Activated naive CD4-positive, alpha-beta T cell treated with anti-CD3 and anti-CD28 coated beads, Interleukin-2, amount 50 U/mL, for 72 hours (primary cell): ENCODE measurements around the gene ADARB2. TPM values are rescaled to one million over a fixed set of nuclear protein-coding genes. Genes with fewer than 3 reads are reported as not detected.

Experiments
- ATAC-seq, 2 donors: fragments of 150-1000 bp; cut with Tn5 transposase; 2 replicates each; pipeline ENCODE4 v1.10.0; 2021; ENCODE audit warnings: mild to moderate bottlenecking in 2 of 2, moderate library complexity in 2 of 2
- DNase-seq, 2 donors: peaks; one replicate each; pipeline ENCODE4 v3.0.0; 2021 to 2022; ENCODE audit warnings: low spot score in 2 of 2
- H3K27ac Mint-ChIP-seq, 2 donors: one replicate each; pipeline ENCODE4 v1.8.0; 2022; ENCODE audit warnings: mild to moderate bottlenecking in 2 of 2, mixed read lengths in 2 of 2
- H3K36me3 Mint-ChIP-seq, 2 donors: one replicate each; pipeline ENCODE4 v1.8.0; 2022; ENCODE audit warnings: mixed read lengths in 2 of 2
- H3K9me3 Mint-ChIP-seq, 2 donors: one replicate each; pipeline ENCODE4 v1.8.0; 2022; ENCODE audit warnings: mixed read lengths in 2 of 2
- total RNA-seq, 2 donors: library from RNA; stranded (reverse); gene quantifications; one replicate each; pipeline ENCODE4 v1.2.3, GENCODE V29; 2022

Gene ADARB2
- total RNA-seq, 2 donors from 2014 or later: 0.27 TPM; not detected in 1

DNA sequence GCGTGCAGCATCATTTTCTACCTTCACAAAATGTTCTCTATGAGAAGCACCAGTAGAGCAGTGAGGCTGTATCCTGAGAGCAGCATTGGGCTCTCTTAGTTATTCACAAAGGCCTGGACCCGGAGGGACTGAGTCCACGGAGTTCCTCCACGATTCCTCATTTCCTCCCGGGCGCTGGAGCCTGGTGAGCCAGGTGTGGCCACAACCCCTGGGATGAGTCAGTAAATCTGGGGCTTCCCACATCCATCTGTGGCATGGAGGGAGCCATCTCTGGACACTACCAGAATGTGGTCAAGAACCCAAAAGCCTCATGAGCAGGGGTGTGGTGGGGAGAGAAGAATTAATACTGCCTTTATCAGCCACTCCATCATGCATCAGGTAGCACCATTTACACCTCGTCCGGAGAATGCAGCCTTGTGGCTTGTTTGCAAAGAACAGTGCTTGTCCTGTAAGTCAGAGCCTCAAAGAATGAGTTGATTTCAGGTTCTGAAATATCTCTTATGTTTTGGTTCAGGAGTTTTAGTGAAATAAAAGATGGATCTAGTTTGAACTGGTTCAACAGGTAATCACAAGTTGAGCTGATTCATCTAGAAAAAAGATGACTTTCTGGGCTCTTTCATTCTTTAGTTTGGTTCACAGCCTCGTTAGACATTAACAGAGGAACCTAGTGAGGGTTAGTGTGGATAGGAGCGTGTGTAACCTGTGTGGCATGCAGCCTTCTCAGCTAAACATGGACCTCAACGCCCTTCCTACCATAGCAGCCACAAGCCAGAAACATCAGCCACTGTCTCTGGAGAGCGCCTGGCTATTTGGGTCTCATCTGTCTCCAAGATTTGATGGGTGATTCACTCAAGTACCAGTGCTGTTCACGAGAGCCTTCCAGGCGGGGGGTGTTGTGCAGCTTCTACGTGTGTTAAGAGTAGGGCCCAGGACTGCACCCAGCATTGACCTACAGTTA lies 586.0 kb downstream of the ADARB2 start:
- no peaks in the 10 kb centered on the region for H3K9me3 Mint-ChIP-seq
- DNase-seq: peak in 1 of 2 donors; percentile 35

GRCh38 chr10:1150638-1150955 lies 586.7 kb downstream of the ADARB2 start:
- ATAC-seq (no peak), DNase-seq (peak in 1 of 2 donors; percentile 9)
- H3K9me3 Mint-ChIP-seq: peaks cover 0 to 5% of the 10 kb centered on the region in 2 donors
- no peak overlapping the region for H3K27ac Mint-ChIP-seq
- peaks cover 8 to 17% of the 10 kb centered on the region in 2 donors for H3K36me3 Mint-ChIP-seq

More for the DNA sequence above, 586.0 kb downstream of the ADARB2 start:
- Mint-ChIP-seq H3K36me3 (peaks cover 8 to 10% of the 10 kb centered on the region in 2 donors), H3K27ac (no peak overlapping the region)
- ATAC-seq: peak in 1 of 2 donors; percentile 27

GRCh38 chr10:1149793-1150637 lies 587.3 kb downstream of the ADARB2 start:
- Mint-ChIP-seq H3K36me3 (peaks cover 8 to 17% of the 10 kb centered on the region in 2 donors), H3K9me3 (peaks cover 0 to 5% of the 10 kb centered on the region in 2 donors), H3K27ac (no peak overlapping the region)
- DNase-seq: peak in 1 of 2 donors; percentile 31
- peak; percentile 21 to 49 for ATAC-seq

- DNase-seq (peak in 1 of 2 donors; percentile 18), ATAC-seq (no peak)
- Mint-ChIP-seq H3K27ac (no peak overlapping the region), H3K36me3 (peaks cover 8 to 17% of the 10 kb centered on the region in 2 donors), H3K9me3 (peaks cover 3 to 5% of the 10 kb centered on the region in 2 donors)
These were observed 588.3 kb downstream of the ADARB2 start for GRCh38 chr10:1148855-1149605.

DNA sequence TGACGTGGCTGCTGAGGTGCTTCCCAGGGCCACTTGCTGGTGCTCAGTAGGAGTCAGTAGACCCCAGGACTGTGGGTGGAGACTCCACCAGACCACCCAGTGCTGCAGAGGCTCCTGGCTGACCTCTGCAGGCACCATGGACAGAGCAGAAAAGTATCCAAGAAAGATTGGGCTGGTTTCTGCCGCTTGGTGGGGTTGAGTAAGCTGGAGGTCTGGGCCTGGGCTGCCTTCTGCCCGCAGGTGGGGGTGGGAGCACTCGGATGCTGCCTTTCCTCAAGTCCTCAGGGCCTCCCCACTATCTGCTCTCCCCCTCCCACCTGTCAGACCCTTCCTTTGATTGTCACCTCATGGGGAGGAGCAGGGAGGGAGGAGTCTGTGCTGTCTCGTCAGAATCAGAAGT lies 589.5 kb downstream of the ADARB2 start:
- H3K36me3 Mint-ChIP-seq: peaks cover 8 to 17% of the 10 kb centered on the region in 2 donors
- ATAC-seq (no peak), DNase-seq (peak in 1 of 2 donors; percentile 37)
- H3K9me3 Mint-ChIP-seq: peaks cover 3 to 5% of the 10 kb centered on the region in 2 donors
- no peak overlapping the region for H3K27ac Mint-ChIP-seq

GRCh38 chr10:1142596-1142995 lies 594.7 kb downstream of the ADARB2 start:
- Mint-ChIP-seq H3K36me3 (peaks cover 22 to 27% of the 10 kb centered on the region in 2 donors), H3K27ac (no peak overlapping the region), H3K9me3 (peaks cover 14 to 17% of the 10 kb centered on the region in 2 donors)
- DNase-seq: no peak
- ATAC-seq: peak in 1 of 2 donors; percentile 52

DNA sequence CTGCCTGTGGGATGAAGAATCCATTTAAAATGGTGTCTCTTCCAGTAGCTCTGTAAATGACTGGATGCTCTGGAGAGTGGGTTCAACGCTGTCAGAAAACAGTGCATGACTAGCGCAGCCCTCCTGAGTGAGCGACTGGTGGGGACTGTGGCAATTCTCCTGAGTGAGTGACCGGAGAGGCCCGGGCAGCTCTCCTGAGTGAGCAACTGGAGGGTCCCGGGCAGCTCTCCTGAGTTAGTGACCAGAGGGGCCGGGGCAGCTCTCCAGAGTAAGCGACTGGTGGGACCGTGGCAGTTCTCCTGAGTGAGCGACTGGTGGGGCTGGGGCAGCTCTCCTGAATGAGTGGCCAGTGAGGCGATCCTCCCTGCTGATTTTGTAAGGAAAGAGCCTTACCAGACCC lies 595.6 kb downstream of the ADARB2 start:
- H3K9me3 Mint-ChIP-seq: peaks cover 14 to 17% of the 10 kb centered on the region in 2 donors
- DNase-seq (no peak), ATAC-seq (no peak)
- no peak overlapping the region for H3K27ac Mint-ChIP-seq
- peaks cover 14 to 20% of the 10 kb centered on the region in 2 donors for H3K36me3 Mint-ChIP-seq

- no peak for ATAC-seq
- H3K9me3 Mint-ChIP-seq: peaks cover 14 to 17% of the 10 kb centered on the region in 2 donors
- no peak overlapping the region for H3K27ac Mint-ChIP-seq
- peaks cover 14 to 16% of the 10 kb centered on the region in 2 donors for H3K36me3 Mint-ChIP-seq
- DNase-seq: peak in 1 of 2 donors; percentile 18
These were observed 596.1 kb downstream of the ADARB2 start for GRCh38 chr10:1141261-1141660.

GRCh38 chr10:1138529-1138928 lies 598.8 kb downstream of the ADARB2 start:
- DNase-seq (no peak), ATAC-seq (no peak)
- Mint-ChIP-seq H3K27ac (no peak overlapping the region), H3K36me3 (peaks cover 13 to 14% of the 10 kb centered on the region in 2 donors), H3K9me3 (peaks cover 13 to 14% of the 10 kb centered on the region in 2 donors)

- Mint-ChIP-seq H3K27ac (no peak overlapping the region), H3K36me3 (peaks cover 14 to 15% of the 10 kb centered on the region in 2 donors), H3K9me3 (peaks cover 14 to 15% of the 10 kb centered on the region in 2 donors)
- ATAC-seq: no peak
- peak in 1 of 2 donors; percentile 14 for DNase-seq
These were observed 599.7 kb downstream of the ADARB2 start for GRCh38 chr10:1137499-1138163.

- peaks cover 15 to 19% of the 10 kb centered on the region in 2 donors for H3K36me3 Mint-ChIP-seq
- H3K27ac Mint-ChIP-seq: no peak overlapping the region
- H3K9me3 Mint-ChIP-seq: peaks cover 14 to 15% of the 10 kb centered on the region in 2 donors
- no peak for DNase-seq
- no peak for ATAC-seq
These were observed 601.1 kb downstream of the ADARB2 start for GRCh38 chr10:1136268-1136667.

DNA sequence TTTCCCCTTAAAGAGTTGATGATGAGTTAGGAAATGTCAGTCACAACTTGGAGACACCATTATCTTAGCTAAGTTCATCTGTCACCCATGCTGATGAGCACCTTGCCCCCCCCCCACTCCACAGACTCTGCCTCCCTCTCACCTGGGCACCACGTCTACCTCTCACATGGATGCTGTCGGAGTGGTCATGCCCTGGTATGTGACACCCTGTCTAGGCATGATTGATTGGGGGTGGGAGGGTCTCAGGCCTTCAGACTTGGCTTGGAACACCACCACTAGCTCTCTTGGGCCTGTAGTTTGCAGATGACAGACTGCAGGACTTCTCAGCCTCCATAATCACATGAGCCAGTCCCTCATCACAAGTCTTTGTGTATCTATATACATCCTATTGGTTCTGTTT lies 603.2 kb downstream of the ADARB2 start:
- Mint-ChIP-seq H3K36me3 (peaks cover 26 to 27% of the 10 kb centered on the region in 2 donors), H3K27ac (peak overlapping the region in 1 of 2 donors; percentile 35), H3K9me3 (peaks cover 10 to 15% of the 10 kb centered on the region in 2 donors)
- DNase-seq: peak in 1 of 2 donors; percentile 21
- ATAC-seq: no peak

DNA sequence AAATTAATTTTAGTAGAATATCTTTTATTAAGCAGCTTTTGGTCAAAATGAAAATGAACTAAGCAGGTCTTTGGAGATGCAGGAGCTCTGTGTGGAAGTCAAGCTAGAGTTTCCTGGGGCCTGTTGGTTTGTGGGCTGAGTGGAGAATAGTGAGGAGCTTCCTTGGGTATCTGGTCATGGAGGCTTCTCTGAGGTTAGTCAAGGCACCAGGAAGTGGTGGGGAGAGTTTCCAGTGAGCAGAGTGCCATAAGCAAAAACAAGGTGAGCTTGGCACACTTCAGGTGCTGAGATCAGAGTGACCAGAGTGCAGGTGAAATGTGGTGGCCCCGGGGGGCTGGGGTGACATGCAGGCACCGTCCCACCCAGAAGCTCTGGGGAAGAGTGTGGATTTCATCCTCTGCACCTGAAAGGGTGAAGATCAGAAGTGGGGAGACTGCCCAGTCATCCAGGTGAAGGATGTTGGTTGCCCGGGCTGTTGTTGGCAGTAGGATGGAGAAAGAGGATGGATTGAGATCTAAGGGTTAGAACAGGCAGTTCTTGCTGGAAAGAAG lies 603.8 kb downstream of the ADARB2 start:
- DNase-seq (peak in 1 of 2 donors; percentile 11), ATAC-seq (peak; percentile 20 to 36)
- Mint-ChIP-seq H3K36me3 (peaks cover 20 to 27% of the 10 kb centered on the region in 2 donors), H3K27ac (peak overlapping the region; percentile 35 to 77), H3K9me3 (peaks cover 5 to 11% of the 10 kb centered on the region in 2 donors)

GRCh38 chr10:1132584-1132983 lies 604.7 kb downstream of the ADARB2 start:
- Mint-ChIP-seq H3K36me3 (peaks cover 17 to 25% of the 10 kb centered on the region in 2 donors), H3K27ac (no peak overlapping the region), H3K9me3 (peaks cover 0 to 5% of the 10 kb centered on the region in 2 donors)
- ATAC-seq (peak in 1 of 2 donors; percentile 20), DNase-seq (peak in 1 of 2 donors; percentile 46)
